GM19438 (cell line): ENCODE results near the gene GALE.
"Not testable (repeated sequence)": the region's sequence is repeated elsewhere in the genome, so short reads cannot be mapped to it uniquely, and the experiment has no call there.

Experiments
- ATAC-seq: cut with Tn5 transposase; IDR thresholded peaks from one replicate; pipeline ENCODE4 v1.9.1; 2021; ENCODE audit warnings: low read depth; ENCODE audit not compliant: unreplicated experiment

The GALE gene

GRCh38 chr1:23793861-23794731, 6.5 kb downstream of the GALE start:
- ATAC-seq, result no peak

GRCh38 chr1:23793018-23793781, 7.4 kb downstream of the GALE start:
- no peak for ATAC-seq

GRCh38 chr1:23792151-23792945, 8.2 kb downstream of the GALE start:
- no peak for ATAC-seq

DNA sequence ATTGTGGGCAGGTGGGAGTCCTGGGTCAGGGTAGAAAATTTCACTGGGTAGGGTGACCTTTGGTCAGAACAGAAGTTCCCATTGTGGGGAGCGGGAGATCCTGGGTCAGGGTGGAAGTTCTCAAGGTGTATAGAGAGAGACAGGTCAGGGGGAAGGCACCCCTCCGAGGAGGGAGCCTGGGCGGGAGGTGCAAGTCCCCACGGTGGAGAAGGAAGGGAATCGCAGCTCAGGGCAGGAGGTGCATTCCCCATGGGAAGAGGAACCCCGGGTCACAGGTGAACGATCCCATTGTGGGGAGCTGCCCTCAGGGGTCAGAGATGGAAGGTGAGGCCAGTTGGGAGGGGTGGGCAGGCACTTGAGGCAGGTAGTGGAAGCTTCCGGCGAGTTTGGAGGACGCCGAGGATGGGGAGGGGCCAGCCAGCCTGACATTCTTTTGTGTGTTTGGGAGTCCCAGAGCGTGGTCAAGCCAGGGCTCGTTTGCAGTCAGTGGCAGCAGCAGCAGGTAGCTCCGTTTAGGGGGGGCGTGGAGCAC, 9.0 kb downstream of the GALE start:
- ATAC-seq, result no peak

- ATAC-seq, result peak; percentile 74
These were observed 9.6 kb downstream of the GALE start, which contains the start of gene LYPLA2 for GRCh38 chr1:23790696-23791515. Gene LYPLA2 (plus strand): TSS chr1:23791145. CDS start chr1:23792683, 1,538 bp downstream.

DNA sequence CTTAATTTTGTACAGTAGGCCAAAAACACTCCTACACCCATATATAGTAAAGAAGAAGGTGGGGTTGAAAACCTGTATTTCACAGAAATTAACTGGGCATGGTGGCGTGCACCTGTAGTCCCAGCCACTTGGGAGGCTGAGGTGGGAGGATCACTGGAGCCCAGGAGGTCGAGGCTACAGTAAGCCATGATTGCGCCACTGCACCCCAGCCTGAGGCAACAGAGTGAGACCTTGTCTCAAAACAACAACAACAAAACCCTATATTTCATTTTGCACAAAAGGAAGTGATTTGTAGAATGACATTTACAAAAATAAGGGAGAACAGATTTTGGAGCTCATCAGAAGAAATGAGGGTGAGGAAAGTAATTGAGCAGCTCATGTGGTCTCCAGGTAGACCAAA, 11.9 kb downstream of the GALE start:
- ATAC-seq, result no peak

GRCh38 chr1:23787701-23788100, 12.9 kb downstream of the GALE start:
- no peak for ATAC-seq

GRCh38 chr1:23784846-23785245, 15.7 kb downstream of the GALE start:
- ATAC-seq, result no peak

DNA sequence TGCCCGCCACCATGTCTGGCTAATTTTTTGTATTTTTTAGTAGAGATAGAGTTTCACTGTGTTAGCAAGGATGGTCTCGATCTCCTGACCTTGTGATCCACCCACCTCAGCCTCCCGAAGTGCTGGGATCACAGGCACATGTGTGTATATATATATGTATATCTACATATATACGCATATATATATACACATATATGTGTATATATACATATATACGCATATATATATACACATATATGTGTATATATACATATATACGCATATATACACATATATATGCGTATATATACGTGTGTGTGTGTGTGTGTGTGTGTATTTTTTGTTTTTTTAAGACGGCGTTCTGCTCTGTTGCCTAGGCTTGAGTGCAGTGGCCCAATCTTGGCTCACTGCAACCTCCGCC, 17.4 kb downstream of the GALE start:
- not testable (repeated sequence) for ATAC-seq

- ATAC-seq, result no peak
These were observed 20.7 kb downstream of the GALE start for GRCh38 chr1:23779826-23780371.

GRCh38 chr1:23777979-23778814, 22.4 kb downstream of the GALE start, which contains the start of gene PITHD1:
Gene PITHD1 (plus strand): TSS chr1:23778418. CDS start chr1:23778516, 98 bp downstream.
- ATAC-seq, result peak; percentile 69

- no peak for ATAC-seq
These were observed 24.3 kb downstream of the GALE start for GRCh38 chr1:23776217-23776616.

DNA sequence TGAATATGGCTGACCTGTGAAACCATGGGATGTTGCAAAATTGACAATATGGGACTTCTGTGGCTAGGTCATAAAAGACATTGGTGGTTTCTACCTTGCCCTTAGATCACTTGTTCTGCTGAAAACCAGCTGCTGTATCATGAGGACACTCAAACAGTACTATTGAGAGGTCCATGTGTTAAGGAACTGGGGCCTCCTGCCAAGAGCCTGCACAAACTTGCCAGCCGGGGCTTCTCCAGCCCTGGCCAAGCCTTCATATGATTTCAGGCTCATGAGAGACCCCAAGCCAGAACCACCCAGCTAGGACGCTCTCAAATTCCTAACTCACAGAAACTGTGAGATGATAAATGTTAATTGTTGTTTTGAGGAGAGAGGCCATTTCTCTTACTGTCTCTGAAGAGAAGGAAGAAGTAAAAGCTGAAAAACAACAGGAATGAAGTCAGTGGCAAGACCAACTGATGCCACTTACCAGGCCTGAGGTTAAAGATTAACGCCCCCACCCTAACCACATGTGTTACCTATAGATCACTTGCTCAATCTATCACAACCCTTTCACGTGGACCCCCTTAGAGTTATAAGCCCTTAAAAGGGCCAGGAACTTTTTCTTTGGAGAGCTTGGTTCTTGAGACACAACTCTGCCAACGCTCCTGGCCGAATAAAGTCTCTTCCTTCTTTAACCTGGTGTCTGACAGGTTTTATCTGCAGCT, 26.2 kb downstream of the GALE start:
- no peak for ATAC-seq

- ATAC-seq, result no peak
These were observed 27.7 kb downstream of the GALE start for GRCh38 chr1:23772854-23773242.

GRCh38 chr1:23772049-23772853, 28.3 kb downstream of the GALE start:
- ATAC-seq, result no peak

GRCh38 chr1:23768733-23769132, 31.8 kb downstream of the GALE start:
- ATAC-seq, result no peak

GRCh38 chr1:23763041-23763577, 37.4 kb downstream of the GALE start:
- no peak for ATAC-seq
